Nucleus accumbens (tissue), 56 donors: Measurements from ENCODE around the gene GNG7.
"Not testable (repeated sequence)": the region's sequence is repeated elsewhere in the genome, so short reads cannot be mapped to it uniquely, and the experiment has no call there.

Experiments
- DNase-seq, 56 donors: peaks; one replicate each; lab custom pipeline; 2025; lab: John Stamatoyannopoulos, UW

Gene GNG7

GRCh38 chr19:2609034-2609388 lies 93.5 kb downstream of the GNG7 start:
- DNase-seq, result not testable (repeated sequence)

- no peak for DNase-seq
These were observed 93.9 kb downstream of the GNG7 start for GRCh38 chr19:2608602-2608922.

GRCh38 chr19:2607712-2608601 lies 94.5 kb downstream of the GNG7 start:
- peak in 12 of 56 donors; percentile 11 to 65 (median 38) for DNase-seq

- DNase-seq, result not testable (repeated sequence)
These were observed 95.7 kb downstream of the GNG7 start for GRCh38 chr19:2606774-2607173.

GRCh38 chr19:2605889-2606288 lies 96.6 kb downstream of the GNG7 start:
- not testable (repeated sequence) for DNase-seq

- DNase-seq, result no peak
These were observed 97.7 kb downstream of the GNG7 start for GRCh38 chr19:2604747-2605329.

- no peak for DNase-seq
These were observed 99.2 kb downstream of the GNG7 start for GRCh38 chr19:2603334-2603733.

GRCh38 chr19:2602391-2603181 lies 99.9 kb downstream of the GNG7 start:
- peak in 44 of 56 donors; percentile 9 to 79 (median 41) for DNase-seq

GRCh38 chr19:2600914-2601870 lies 101.3 kb downstream of the GNG7 start:
- DNase-seq, result no peak

- no peak for DNase-seq
These were observed 108.2 kb downstream of the GNG7 start for GRCh38 chr19:2594319-2594718.

GRCh38 chr19:2592824-2593223 lies 109.7 kb downstream of the GNG7 start:
- no peak for DNase-seq

- DNase-seq, result no peak
These were observed 110.8 kb downstream of the GNG7 start for GRCh38 chr19:2591537-2592291.

GRCh38 chr19:2590630-2591399 lies 111.7 kb downstream of the GNG7 start:
- DNase-seq, result peak in 23 of 56 donors; percentile 12 to 82 (median 45)

- DNase-seq, result peak in 21 of 56 donors; percentile 11 to 72 (median 33)
These were observed 113.1 kb downstream of the GNG7 start for GRCh38 chr19:2589441-2589840.

GRCh38 chr19:2588081-2588777 lies 114.3 kb downstream of the GNG7 start:
- DNase-seq, result peak in 28 of 56 donors; percentile 15 to 66 (median 30)

- DNase-seq, result peak in 3 of 56 donors; percentile 9 to 29 (median 19)
These were observed 115.3 kb downstream of the GNG7 start for GRCh38 chr19:2587001-2587719.

GRCh38 chr19:2586196-2586595 lies 116.3 kb downstream of the GNG7 start:
- DNase-seq, result no peak
